ENCODE data around the gene NEUROD4.

NEUROD4 gene

DNA sequence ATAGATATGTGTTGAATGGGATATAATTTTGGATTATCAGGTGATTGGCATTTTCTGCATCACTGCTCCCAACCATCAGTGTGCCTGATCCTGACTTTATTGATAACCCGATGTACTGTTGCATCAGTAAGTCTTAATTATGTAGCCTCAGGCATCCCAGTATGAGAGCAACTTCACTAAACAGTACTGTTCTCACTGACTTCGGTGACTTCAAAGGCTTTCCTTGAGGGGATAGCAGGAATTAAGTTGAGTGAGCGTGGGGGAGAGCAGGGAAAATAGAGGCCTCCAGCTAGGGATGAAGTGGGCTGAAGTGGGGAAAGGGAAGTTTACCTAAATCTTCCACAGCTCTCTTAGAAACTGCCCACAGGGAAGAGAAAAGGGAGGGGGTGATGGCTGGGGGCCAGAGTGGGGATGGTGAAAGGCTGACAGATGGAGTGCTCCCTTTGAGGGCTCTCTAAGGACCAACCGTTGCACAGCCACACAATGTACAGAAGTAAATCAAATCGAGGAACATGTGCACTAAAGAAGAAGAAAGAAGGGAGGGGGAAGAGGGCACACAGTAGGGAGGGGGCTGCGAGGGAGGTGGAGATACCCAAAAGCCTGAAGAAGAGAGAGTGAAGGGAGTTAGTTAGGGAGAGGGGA lies 10.7 kb upstream of the NEUROD4 start:
- Histone ChIP-seq H3K4me3 (ENCODE audit: low read length) (no peak overlapping the region), H3K27ac (ENCODE audit: low read depth, low read length) (no peak overlapping the region), H3K4me1 (ENCODE audit: control insufficient read depth, insufficient read depth, low read length) (no peaks in the 10 kb centered on the region), H3K36me3 (ENCODE audit: control insufficient read depth, insufficient read depth, low read length) (no peaks in the 10 kb centered on the region), H3K9ac (ENCODE audit: low read length) (no peak overlapping the region), H3K27me3 (ENCODE audit: control insufficient read depth, insufficient read depth, low read length) (no peaks in the 10 kb centered on the region)

- H3K9ac ChIP-seq (ENCODE audit: low read length) = no peak overlapping the region
- no peaks in the 10 kb centered on the region for H3K4me1 ChIP-seq (ENCODE audit: control insufficient read depth, insufficient read depth, low read length)
- no peak overlapping the region for H3K4me3 ChIP-seq (ENCODE audit: low read length)
- no peaks in the 10 kb centered on the region for H3K36me3 ChIP-seq (ENCODE audit: control insufficient read depth, insufficient read depth, low read length)
- no peaks in the 10 kb centered on the region for H3K27me3 ChIP-seq (ENCODE audit: control insufficient read depth, insufficient read depth, low read length)
- H3K27ac ChIP-seq (ENCODE audit: low read depth, low read length) = no peak overlapping the region
Observed at GRCh38 chr12:55017416-55017925, 2.3 kb upstream of the NEUROD4 start.

GRCh38 chr12:55024575-55024974 lies 4.8 kb downstream of the NEUROD4 start:
- Histone ChIP-seq H3K4me3 (ENCODE audit: low read length) (no peak overlapping the region), H3K36me3 (ENCODE audit: control insufficient read depth, insufficient read depth, low read length) (no peaks in the 10 kb centered on the region), H3K4me1 (ENCODE audit: control insufficient read depth, insufficient read depth, low read length) (no peaks in the 10 kb centered on the region), H3K9ac (ENCODE audit: low read length) (no peak overlapping the region), H3K27ac (ENCODE audit: low read depth, low read length) (no peak overlapping the region), H3K27me3 (ENCODE audit: control insufficient read depth, insufficient read depth, low read length) (no peaks in the 10 kb centered on the region)

GRCh38 chr12:55025508-55025907 lies 5.7 kb downstream of the NEUROD4 start:
- H3K36me3 ChIP-seq (ENCODE audit: control insufficient read depth, insufficient read depth, low read length) = no peaks in the 10 kb centered on the region
- H3K4me1 ChIP-seq (ENCODE audit: control insufficient read depth, insufficient read depth, low read length) = no peaks in the 10 kb centered on the region
- no peak overlapping the region for H3K4me3 ChIP-seq (ENCODE audit: low read length)
- no peak overlapping the region for H3K9ac ChIP-seq (ENCODE audit: low read length)
- no peak overlapping the region for H3K27ac ChIP-seq (ENCODE audit: low read depth, low read length)
- no peaks in the 10 kb centered on the region for H3K27me3 ChIP-seq (ENCODE audit: control insufficient read depth, insufficient read depth, low read length)

- no peaks in the 10 kb centered on the region for H3K4me1 ChIP-seq (ENCODE audit: control insufficient read depth, insufficient read depth, low read length)
- no peaks in the 10 kb centered on the region for H3K36me3 ChIP-seq (ENCODE audit: control insufficient read depth, insufficient read depth, low read length)
- H3K27ac ChIP-seq (ENCODE audit: low read depth, low read length) = no peak overlapping the region
- no peak overlapping the region for H3K9ac ChIP-seq (ENCODE audit: low read length)
- no peaks in the 10 kb centered on the region for H3K27me3 ChIP-seq (ENCODE audit: control insufficient read depth, insufficient read depth, low read length)
- H3K4me3 ChIP-seq (ENCODE audit: low read length) = no peak overlapping the region
Observed at GRCh38 chr12:55034218-55034617, 14.4 kb downstream of the NEUROD4 start.

- Histone ChIP-seq H3K9ac (ENCODE audit: low read length) (no peak overlapping the region), H3K4me3 (ENCODE audit: low read length) (no peak overlapping the region)
Observed at GRCh38 chr12:55036326-55037115, 16.7 kb downstream of the NEUROD4 start.

GRCh38 chr12:55037351-55037987 lies 17.7 kb downstream of the NEUROD4 start:
- H3K27ac ChIP-seq (ENCODE audit: low read depth, low read length) = no peak overlapping the region
- no peaks in the 10 kb centered on the region for H3K36me3 ChIP-seq (ENCODE audit: control insufficient read depth, insufficient read depth, low read length)
- no peaks in the 10 kb centered on the region for H3K4me1 ChIP-seq (ENCODE audit: control insufficient read depth, insufficient read depth, low read length)
- no peak overlapping the region for H3K4me3 ChIP-seq (ENCODE audit: low read length)
- H3K27me3 ChIP-seq (ENCODE audit: control insufficient read depth, insufficient read depth, low read length) = no peaks in the 10 kb centered on the region
- H3K9ac ChIP-seq (ENCODE audit: low read length) = no peak overlapping the region

More at GRCh38 chr12:55036326-55037115, 16.7 kb downstream of the NEUROD4 start:
- H3K36me3 ChIP-seq (ENCODE audit: control insufficient read depth, insufficient read depth, low read length) = no peaks in the 10 kb centered on the region
- H3K27me3 ChIP-seq (ENCODE audit: control insufficient read depth, insufficient read depth, low read length) = no peaks in the 10 kb centered on the region
- no peak overlapping the region for H3K27ac ChIP-seq (ENCODE audit: low read depth, low read length)
- no peaks in the 10 kb centered on the region for H3K4me1 ChIP-seq (ENCODE audit: control insufficient read depth, insufficient read depth, low read length)

DNA sequence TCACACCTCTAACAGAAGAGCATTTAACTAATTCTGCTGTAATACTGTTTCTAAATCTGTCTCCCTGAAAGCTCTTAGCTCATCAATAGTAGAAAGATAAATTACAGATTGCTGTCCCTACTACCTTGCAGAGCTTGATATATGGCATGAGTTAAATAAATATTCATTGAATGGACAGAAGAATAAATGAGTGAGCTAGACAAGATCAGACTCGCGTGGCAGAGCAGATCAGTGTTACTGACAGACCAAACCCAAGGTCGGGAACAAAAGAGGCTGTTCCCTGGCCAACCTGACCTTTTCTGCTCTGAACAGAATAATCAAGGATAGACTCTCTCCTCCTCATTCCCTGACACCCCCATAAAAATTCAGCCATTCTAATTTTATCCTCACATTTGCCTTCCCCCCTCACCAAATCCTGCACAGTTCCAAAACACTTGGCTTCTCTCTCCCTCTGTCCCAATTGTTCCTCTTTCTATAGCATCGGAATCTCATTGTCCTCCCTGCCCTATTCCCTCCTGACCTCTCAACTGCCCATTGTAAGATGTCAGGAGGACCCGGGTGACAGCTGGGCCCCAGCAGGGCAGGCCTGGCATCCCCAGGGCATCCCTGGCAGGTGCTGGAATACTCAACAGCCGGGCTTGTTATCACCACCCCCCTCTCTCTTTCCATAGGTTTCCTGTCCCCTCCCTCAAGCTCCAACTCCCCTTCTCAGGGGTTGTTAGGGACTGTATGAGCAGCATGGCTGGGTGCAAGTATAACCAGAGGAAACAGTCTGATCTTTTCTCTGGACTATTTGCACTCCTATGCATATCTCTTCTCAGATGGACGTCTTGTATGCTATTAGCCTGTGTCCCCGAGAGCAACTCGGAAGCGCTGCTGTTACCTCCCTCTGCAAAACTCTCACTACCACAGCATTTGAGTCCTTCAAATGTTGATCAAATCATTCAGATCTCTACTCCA lies 19.9 kb downstream of the NEUROD4 start:
- Histone ChIP-seq H3K4me3 (ENCODE audit: low read length) (no peak overlapping the region), H3K36me3 (ENCODE audit: control insufficient read depth, insufficient read depth, low read length) (no peaks in the 10 kb centered on the region), H3K27me3 (ENCODE audit: control insufficient read depth, insufficient read depth, low read length) (no peaks in the 10 kb centered on the region), H3K4me1 (ENCODE audit: control insufficient read depth, insufficient read depth, low read length) (no peaks in the 10 kb centered on the region), H3K9ac (ENCODE audit: low read length) (no peak overlapping the region), H3K27ac (ENCODE audit: low read depth, low read length) (no peak overlapping the region)

DNA sequence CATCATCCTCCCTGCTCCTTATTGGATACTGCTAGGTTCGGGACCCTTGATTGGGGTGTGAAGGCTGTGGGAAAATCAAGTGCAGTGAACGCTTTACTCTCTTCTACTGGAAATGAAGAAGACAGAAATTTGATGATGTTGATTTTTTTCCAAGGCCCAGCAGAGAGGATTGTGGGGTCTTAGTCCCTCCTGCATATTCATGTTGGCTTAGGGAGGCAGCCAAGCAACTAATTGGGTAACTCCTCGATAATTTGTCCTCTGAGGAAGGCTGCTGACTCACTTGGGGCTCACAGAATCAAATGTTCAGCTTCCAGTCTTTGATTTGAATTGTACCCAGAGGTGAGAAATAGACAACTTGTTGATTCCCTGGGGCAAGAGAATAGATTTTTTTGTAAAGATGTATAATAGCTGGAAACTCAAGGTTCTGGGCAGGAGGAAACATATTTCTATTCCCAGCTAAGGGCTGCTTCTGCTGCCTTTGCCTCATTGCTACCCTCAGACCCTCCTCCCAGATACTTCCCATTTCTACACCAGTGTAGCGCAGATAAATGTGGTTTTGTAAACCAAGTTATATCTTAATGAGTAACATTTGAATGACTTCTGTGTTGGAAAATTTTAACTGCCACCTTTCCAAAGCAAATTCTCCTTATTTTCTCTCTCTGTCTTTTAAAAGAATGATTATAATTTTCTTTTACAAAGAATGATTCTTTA lies 21.7 kb downstream of the NEUROD4 start:
- H3K27ac ChIP-seq (ENCODE audit: low read depth, low read length) = no peak overlapping the region
- no peaks in the 10 kb centered on the region for H3K36me3 ChIP-seq (ENCODE audit: control insufficient read depth, insufficient read depth, low read length)
- no peaks in the 10 kb centered on the region for H3K27me3 ChIP-seq (ENCODE audit: control insufficient read depth, insufficient read depth, low read length)
- H3K4me3 ChIP-seq (ENCODE audit: low read length) = no peak overlapping the region
- no peak overlapping the region for H3K9ac ChIP-seq (ENCODE audit: low read length)
- H3K4me1 ChIP-seq (ENCODE audit: control insufficient read depth, insufficient read depth, low read length) = no peaks in the 10 kb centered on the region

DNA sequence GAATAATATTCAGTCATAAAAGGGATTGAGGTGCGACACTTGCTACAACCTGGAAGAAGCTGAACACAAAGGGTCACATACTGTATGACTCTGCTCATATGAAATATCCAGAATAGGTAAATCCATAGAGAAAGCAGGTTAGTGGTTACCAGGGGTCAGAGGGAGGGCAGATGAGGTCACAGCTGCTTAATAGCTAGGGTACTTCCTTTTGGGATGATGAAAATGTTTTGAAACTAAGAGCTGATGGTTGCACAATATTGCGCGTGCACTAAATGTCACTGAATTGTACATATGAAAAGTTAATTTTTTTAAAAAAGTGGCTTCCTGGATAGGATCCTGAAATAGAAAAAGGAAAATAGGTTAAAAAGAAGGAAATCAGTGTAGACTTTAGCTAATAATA lies 23.8 kb downstream of the NEUROD4 start:
- Histone ChIP-seq H3K27ac (ENCODE audit: low read depth, low read length) (no peak overlapping the region), H3K4me1 (ENCODE audit: control insufficient read depth, insufficient read depth, low read length) (no peaks in the 10 kb centered on the region), H3K27me3 (ENCODE audit: control insufficient read depth, insufficient read depth, low read length) (no peaks in the 10 kb centered on the region), H3K9ac (ENCODE audit: low read length) (no peak overlapping the region), H3K36me3 (ENCODE audit: control insufficient read depth, insufficient read depth, low read length) (no peaks in the 10 kb centered on the region), H3K4me3 (ENCODE audit: low read length) (no peak overlapping the region)

DNA sequence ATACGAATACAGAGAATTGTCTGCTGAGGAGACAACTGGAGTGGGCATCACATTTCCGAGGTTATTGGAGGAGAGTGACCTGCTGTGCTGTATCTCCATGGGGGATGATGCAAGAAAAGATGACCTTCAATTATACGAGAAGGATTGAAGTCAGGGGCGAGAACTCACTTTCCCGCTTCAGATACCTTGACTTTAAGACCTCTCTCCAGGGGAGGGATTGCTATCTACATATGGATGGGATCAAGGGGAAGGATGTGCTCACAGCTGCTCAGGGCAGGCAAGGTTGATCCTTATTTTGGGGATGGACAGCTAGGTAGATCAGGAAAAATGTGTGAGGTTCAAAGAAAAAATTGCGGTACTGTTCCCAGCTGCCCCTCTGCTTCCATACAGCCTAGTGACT lies 24.4 kb downstream of the NEUROD4 start:
- no peaks in the 10 kb centered on the region for H3K27me3 ChIP-seq (ENCODE audit: control insufficient read depth, insufficient read depth, low read length)
- H3K4me3 ChIP-seq (ENCODE audit: low read length) = no peak overlapping the region
- H3K9ac ChIP-seq (ENCODE audit: low read length) = no peak overlapping the region
- no peaks in the 10 kb centered on the region for H3K36me3 ChIP-seq (ENCODE audit: control insufficient read depth, insufficient read depth, low read length)
- H3K27ac ChIP-seq (ENCODE audit: low read depth, low read length) = no peak overlapping the region
- H3K4me1 ChIP-seq (ENCODE audit: control insufficient read depth, insufficient read depth, low read length) = no peaks in the 10 kb centered on the region

Measured in rectal smooth muscle tissue (tissue), 1 donor.